Peyer's patch (tissue), 4 donors: ENCODE data around the gene ZNF276. TPM values are rescaled to one million over a fixed set of nuclear protein-coding genes. Genes with fewer than 3 reads are reported as not detected.
"Not testable (repeated sequence)": the region's sequence is repeated elsewhere in the genome, so short reads cannot be mapped to it uniquely, and the experiment has no call there.

Experiments used
- DNase-seq, 3 donors: peaks; one replicate each; pipeline ENCODE4 v3.0.0-alpha.2; 2017 to 2019
- H3K27ac ChIP-seq, 4 donors: fragments of 200-600 bp; sonication (generic); one replicate each; pipeline ENCODE4 v1.5.1; 2016 to 2019
- H3K27me3 ChIP-seq, 2 donors: fragments of 200-600 bp; sonication (generic); one replicate each; pipeline ENCODE4 v1.5.1; 2019
- H3K36me3 ChIP-seq, 3 donors: fragments of 200-600 bp; sonication (generic); one replicate each; pipeline ENCODE4 v1.5.1; 2016 to 2019
- H3K4me1 ChIP-seq, 4 donors: fragments of 200-600 bp; sonication (generic); one replicate each; pipeline ENCODE4 v1.5.1; 2016 to 2019
- H3K4me3 ChIP-seq, 4 donors: fragments of 200-600 bp; sonication (generic); 1 replicate in 3 of 4; 2 replicates in 1 of 4; pipeline ENCODE4 v1.5.1; 2016 to 2019; ENCODE audit warnings: mild to moderate bottlenecking in 1 of 4
- H3K9me3 ChIP-seq, 4 donors: fragments of 200-600 bp; sonication (generic); one replicate each; pipeline ENCODE4 v1.5.1; 2016 to 2019; ENCODE audit warnings: mild to moderate bottlenecking in 1 of 4
- POLR2A ChIP-seq, 2 donors: fragments of 450-650 bp; IDR thresholded peaks; one replicate each; pipeline ENCODE4 v1.5.1; 2017; ENCODE audit warnings: antibody characterized with exemption in 2 of 2, mild to moderate bottlenecking in 2 of 2, moderate library complexity in 2 of 2
- total RNA-seq, 4 donors: library from RNA; depleted of rRNA; stranded (reverse); fragments of >200 nt; gene quantifications; one replicate each; pipeline ENCODE4 v1.1.0, GENCODE V29; 2016
- TF ChIP-seq, protein P1 (sequence below), 6 experiments: fragments of 450-650 bp in 4 of 6; fragments of 200-600 bp in 2 of 6; sonication (generic) in 1 of 6; IDR thresholded peaks; one replicate each; pipeline ENCODE4 v1.5.1; 2017 to 2019; ENCODE audit warnings: antibody characterized with exemption in 6 of 6, mild to moderate bottlenecking in 3 of 6, moderate library complexity in 1 of 6

The ZNF276 gene, protein sequence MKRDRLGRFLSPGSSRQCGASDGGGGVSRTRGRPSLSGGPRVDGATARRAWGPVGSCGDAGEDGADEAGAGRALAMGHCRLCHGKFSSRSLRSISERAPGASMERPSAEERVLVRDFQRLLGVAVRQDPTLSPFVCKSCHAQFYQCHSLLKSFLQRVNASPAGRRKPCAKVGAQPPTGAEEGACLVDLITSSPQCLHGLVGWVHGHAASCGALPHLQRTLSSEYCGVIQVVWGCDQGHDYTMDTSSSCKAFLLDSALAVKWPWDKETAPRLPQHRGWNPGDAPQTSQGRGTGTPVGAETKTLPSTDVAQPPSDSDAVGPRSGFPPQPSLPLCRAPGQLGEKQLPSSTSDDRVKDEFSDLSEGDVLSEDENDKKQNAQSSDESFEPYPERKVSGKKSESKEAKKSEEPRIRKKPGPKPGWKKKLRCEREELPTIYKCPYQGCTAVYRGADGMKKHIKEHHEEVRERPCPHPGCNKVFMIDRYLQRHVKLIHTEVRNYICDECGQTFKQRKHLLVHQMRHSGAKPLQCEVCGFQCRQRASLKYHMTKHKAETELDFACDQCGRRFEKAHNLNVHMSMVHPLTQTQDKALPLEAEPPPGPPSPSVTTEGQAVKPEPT
- total RNA-seq = 100 to 1,000 TPM in 3 of 4 donors, 10 to 100 TPM in 1; 59.0 to 270 (median 125) TPM

DNA sequence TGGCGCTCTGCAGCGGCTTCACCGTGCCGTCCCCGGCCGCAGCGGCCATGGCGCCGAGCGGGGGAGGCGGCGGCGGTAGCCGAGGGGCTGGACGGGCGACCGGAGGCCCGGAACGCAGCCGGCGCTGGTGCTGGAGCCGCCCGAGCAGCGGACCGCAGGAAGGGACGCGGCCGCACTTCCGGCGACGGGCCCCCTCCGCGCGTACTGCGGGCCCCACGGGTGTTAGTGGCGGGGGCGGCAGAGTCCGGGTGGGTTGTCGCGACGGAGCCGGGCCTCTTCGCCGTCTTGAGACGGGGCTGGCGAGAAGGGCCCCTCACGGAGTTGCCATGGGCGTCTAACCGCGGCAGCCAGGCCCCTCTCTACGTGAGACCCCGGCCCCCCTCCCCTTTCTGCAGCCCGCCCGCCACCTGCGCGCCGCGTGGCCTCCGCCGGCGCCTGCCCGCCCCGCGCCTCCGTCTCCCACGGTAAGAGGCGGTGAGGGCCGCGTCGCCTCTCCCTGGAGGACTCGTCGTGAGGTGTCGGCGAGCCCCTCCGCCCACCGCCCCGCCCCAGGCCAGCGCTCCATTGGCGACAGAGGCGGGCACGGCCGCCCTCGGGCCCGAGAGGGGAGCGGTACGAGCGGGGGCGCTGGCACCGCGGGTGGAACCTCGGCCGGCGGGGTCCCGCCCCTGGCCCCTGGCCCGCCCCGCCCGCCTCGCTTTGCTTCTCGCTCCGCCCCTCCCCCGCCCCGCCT lies at the start of gene ZNF276, which contains the start of gene VPS9D1:
TSS of gene ZNF276 (plus strand) at position 725 of the 733 bp plus-strand sequence. CDS start 104 bp downstream, outside the sequence.
TSS of gene VPS9D1 (minus strand) at position 86 of the 733 bp plus-strand sequence. CDS start at position 49, 37 bp downstream.
- H3K4me1 ChIP-seq = peaks cover 13 to 40% (median 23%) of the 10 kb centered on the region in 4 donors

DNA sequence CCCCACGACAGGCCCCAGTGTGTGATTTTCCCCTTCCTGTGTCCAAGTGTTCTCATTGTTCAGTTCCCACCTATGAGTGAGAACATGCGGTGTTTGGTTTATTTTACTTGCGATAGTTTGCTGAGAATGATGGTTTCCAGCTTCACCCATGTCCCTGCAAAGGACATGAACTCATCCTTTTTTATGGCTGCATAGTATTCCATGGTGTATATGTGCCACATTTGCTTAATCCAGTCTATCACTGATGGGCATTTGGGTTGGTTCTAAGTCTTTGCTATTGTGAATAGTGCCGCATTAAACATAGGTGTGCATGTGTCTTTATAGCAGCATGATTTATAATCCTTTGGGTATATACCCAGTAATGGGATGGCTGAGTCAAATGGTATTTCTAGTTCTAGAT lies 49.8 kb upstream of the ZNF276 start:
- not testable (repeated sequence) for H3K36me3 ChIP-seq, DNase-seq, H3K9me3 ChIP-seq, H3K27ac ChIP-seq, H3K27me3 ChIP-seq, H3K4me3 ChIP-seq
- peaks cover 0 to 13% (median 0%) of the 10 kb centered on the region in 4 donors for H3K4me1 ChIP-seq

More for the DNA sequence above, at the start of gene ZNF276, which contains the start of gene VPS9D1:
- Histone ChIP-seq H3K36me3 (peaks cover 0 to 30% (median 0%) of the 10 kb centered on the region in 3 donors), H3K9me3 (no peaks in the 10 kb centered on the region), H3K27me3 (no peaks in the 10 kb centered on the region), H3K4me3 (peak within 1 kb of the TSS; percentile 82 to 98 (median 94)), H3K27ac (peak within 1 kb of the TSS; percentile 98 to 99 (median 98))
- DNase-seq = peak; percentile 83 to 93 (median 92)
- TF ChIP-seq, protein P1, sequence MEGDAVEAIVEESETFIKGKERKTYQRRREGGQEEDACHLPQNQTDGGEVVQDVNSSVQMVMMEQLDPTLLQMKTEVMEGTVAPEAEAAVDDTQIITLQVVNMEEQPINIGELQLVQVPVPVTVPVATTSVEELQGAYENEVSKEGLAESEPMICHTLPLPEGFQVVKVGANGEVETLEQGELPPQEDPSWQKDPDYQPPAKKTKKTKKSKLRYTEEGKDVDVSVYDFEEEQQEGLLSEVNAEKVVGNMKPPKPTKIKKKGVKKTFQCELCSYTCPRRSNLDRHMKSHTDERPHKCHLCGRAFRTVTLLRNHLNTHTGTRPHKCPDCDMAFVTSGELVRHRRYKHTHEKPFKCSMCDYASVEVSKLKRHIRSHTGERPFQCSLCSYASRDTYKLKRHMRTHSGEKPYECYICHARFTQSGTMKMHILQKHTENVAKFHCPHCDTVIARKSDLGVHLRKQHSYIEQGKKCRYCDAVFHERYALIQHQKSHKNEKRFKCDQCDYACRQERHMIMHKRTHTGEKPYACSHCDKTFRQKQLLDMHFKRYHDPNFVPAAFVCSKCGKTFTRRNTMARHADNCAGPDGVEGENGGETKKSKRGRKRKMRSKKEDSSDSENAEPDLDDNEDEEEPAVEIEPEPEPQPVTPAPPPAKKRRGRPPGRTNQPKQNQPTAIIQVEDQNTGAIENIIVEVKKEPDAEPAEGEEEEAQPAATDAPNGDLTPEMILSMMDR (IDR thresholded peaks at IDR 0.05) = no peak
- peak; percentile 11 to 15 for TF ChIP-seq POLR2A (IDR thresholded peaks at IDR 0.05)

DNA sequence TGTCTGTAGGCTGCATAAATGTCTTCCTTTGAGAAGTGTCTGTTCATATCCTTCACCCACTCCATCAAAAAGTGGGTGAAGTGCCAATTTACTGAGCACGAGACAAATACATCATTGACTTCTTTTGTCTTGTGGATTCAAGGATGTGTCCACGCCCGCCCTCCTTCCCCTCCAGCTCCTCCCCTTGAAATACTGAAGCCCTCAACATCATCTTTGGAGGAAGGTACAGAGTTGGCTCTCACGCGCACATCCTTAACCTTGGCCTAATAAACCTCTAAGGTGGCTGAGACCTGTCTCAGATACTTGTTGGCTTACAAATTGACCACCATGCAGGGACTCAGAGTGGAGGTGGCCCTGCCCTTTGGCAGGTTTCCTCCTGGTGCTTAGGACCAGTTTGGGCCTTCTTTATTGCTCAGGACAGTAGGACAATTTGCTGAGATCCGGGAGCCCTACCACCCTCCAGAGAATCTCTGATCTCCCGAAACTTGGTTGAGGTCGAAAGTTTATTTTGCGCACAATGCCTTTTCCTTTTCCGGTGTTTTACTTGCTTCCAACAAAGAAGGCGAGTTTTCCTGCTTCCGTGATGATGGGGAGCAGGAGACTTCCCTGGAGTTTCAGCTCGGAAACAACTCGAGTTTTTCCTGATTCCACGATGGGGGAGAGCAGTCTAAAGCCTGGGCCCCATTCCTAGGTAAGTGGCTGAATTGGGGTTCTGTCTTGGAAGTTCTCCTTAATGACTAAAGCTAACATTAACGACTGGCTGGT lies 49.0 kb upstream of the ZNF276 start:
- Histone ChIP-seq H3K9me3 (no peaks in the 10 kb centered on the region), H3K4me3 (no peak overlapping the region), H3K27ac (no peak overlapping the region), H3K4me1 (peaks cover 0 to 13% (median 0%) of the 10 kb centered on the region in 4 donors), H3K36me3 (no peaks in the 10 kb centered on the region), H3K27me3 (no peaks in the 10 kb centered on the region)
- no peak for DNase-seq
- TF ChIP-seq POLR2A (IDR thresholded peaks at IDR 0.05) = no peak
- TF ChIP-seq, protein P1 (IDR thresholded peaks at IDR 0.05) = no peak

DNA sequence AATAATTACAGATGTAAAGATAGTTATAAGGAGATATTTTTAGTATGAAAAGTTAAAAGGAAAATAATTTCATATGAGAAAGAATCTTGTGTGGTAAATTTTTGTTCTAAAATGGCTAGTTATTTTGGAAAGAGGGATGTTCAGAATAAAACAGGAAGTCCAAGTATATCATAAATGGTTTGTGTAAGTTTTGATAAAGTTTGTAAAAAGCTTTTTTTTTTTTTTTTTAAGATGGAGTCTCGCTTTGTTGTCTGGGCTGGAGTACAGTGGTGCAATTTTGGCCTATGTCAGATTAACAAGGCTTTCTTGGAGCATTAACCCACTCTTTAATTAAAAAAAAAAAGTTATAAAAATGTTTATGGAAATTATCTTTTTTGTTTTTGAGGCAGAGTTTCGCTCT lies 43.1 kb upstream of the ZNF276 start:
- Histone ChIP-seq H3K27me3 (no peaks in the 10 kb centered on the region), H3K4me1 (no peaks in the 10 kb centered on the region), H3K27ac (no peak overlapping the region), H3K36me3 (no peaks in the 10 kb centered on the region), H3K9me3 (no peaks in the 10 kb centered on the region), H3K4me3 (no peak overlapping the region)
- TF ChIP-seq, protein P1 (IDR thresholded peaks at IDR 0.05) = no peak
- no peak for TF ChIP-seq POLR2A (IDR thresholded peaks at IDR 0.05)
- no peak for DNase-seq

DNA sequence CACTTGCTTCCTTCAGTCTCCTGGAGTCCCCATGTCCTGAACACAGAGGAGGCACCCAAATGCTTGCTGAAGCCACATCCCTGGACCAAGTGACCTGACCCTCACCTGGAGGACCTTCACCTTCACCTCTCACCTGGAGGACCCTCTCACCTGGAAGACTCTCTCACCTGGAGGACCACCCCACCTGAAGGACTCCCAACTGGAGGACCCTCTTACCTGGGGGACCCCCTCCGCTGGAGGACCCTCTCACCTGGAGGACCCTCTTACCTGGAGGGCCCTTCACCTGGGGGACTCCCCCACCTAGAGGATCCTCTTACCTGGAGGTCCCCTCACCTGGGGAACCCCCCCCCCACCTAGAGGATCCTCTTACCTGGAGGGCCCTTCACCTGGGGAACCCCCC lies 35.4 kb upstream of the ZNF276 start:
- peak overlapping the region in 1 of 4 donors; percentile 88 for H3K4me3 ChIP-seq
- H3K27ac ChIP-seq = no peak overlapping the region
- no peaks in the 10 kb centered on the region for H3K9me3 ChIP-seq
- H3K4me1 ChIP-seq = peaks cover 3 to 16% (median 8%) of the 10 kb centered on the region in 4 donors
- H3K27me3 ChIP-seq = no peaks in the 10 kb centered on the region
- peaks cover 0 to 14% (median 3%) of the 10 kb centered on the region in 3 donors for H3K36me3 ChIP-seq
- no peak for DNase-seq
- no peak for TF ChIP-seq POLR2A (IDR thresholded peaks at IDR 0.05)
- TF ChIP-seq, protein P1 (IDR thresholded peaks at IDR 0.05) = no peak
